Loucy (cell line): ENCODE results near the gene PDGFA.

Experiments
- H2AFZ ChIP-seq: fragments of 200-600 bp; sonication (generic); 2 replicates; pipeline ENCODE4 v1.6.0; 2016; ENCODE audit warnings: antibody characterized with exemption, mild to moderate bottlenecking, low read length, moderate library complexity
- H3F3A ChIP-seq: fragments of 200-600 bp; 2 replicates; pipeline ENCODE4 v1.6.0; 2016; ENCODE audit warnings: antibody characterized with exemption, low read depth, mild to moderate bottlenecking
- H3K27me3 ChIP-seq: fragments of 200-600 bp; sonication (generic); 2 replicates; pipeline ENCODE4 v1.6.1; 2014; ENCODE audit warnings: low read length, mild to moderate bottlenecking; ENCODE audit not compliant: insufficient read depth, poor library complexity, severe bottlenecking
- H3K36me3 ChIP-seq: fragments of 200-600 bp; sonication (generic); 2 replicates; pipeline ENCODE4 v1.6.1; 2016; ENCODE audit warnings: low read length; ENCODE audit not compliant: insufficient read depth
- H3K4me1 ChIP-seq: fragments of 200-600 bp; sonication (generic); 2 replicates; pipeline ENCODE4 v1.5.1; 2014; ENCODE audit warnings: low read length, mild to moderate bottlenecking; ENCODE audit not compliant: insufficient read depth, poor library complexity, severe bottlenecking
- H3K4me2 ChIP-seq: fragments of 200-600 bp; sonication (generic); 2 replicates; pipeline ENCODE4 v1.6.0; 2014; ENCODE audit warnings: antibody characterized with exemption, low read length, low read depth, mild to moderate bottlenecking; ENCODE audit not compliant: poor library complexity, severe bottlenecking
- H3K4me3 ChIP-seq: fragments of 200-600 bp; sonication (generic); 2 replicates; pipeline ENCODE4 v1.5.1; 2014; ENCODE audit warnings: low read length, mild to moderate bottlenecking, mixed read lengths; ENCODE audit not compliant: poor library complexity, severe bottlenecking
- H3K79me2 ChIP-seq: fragments of 200-600 bp; sonication (generic); 2 replicates; pipeline ENCODE4 v1.6.1; 2014; ENCODE audit warnings: low read length; ENCODE audit not compliant: insufficient read depth
- H3K9ac ChIP-seq: fragments of 200-600 bp; sonication (generic); 2 replicates; pipeline ENCODE4 v1.6.0; 2014; ENCODE audit warnings: mild to moderate bottlenecking, low read depth, low read length, moderate library complexity; ENCODE audit not compliant: poor library complexity, severe bottlenecking
- H3K9me2 ChIP-seq: fragments of 200-600 bp; sonication (generic); replicated peaks from 2 replicates; pipeline ENCODE4 v1.6.1; 2016; ENCODE audit warnings: low read depth, low read length, mixed read lengths
- H3K9me3 ChIP-seq: fragments of 200-600 bp; sonication (generic); 2 replicates; pipeline ENCODE4 v1.6.1; 2014; ENCODE audit warnings: mild to moderate bottlenecking, antibody characterized with exemption, low read length, low read depth; ENCODE audit not compliant: insufficient read depth
- H4K20me1 ChIP-seq: fragments of 200-600 bp; sonication (generic); 2 replicates; pipeline ENCODE4 v1.6.0; 2014; ENCODE audit warnings: antibody characterized with exemption, low read length, mild to moderate bottlenecking; ENCODE audit not compliant: insufficient read depth, poor library complexity, severe bottlenecking
- EZH2phosphoT487 ChIP-seq: fragments of 200-600 bp; IDR thresholded peaks from 2 replicates; pipeline ENCODE4 v1.6.1; 2018; ENCODE audit warnings: antibody characterized with exemption, mild to moderate bottlenecking, moderate library complexity, borderline replicate concordance
- TF ChIP-seq, protein P1 (sequence below): fragments of 200-600 bp; sonication (generic); conservative IDR thresholded peaks from 2 replicates; pipeline ENCODE4 v1.5.1; 2014; ENCODE audit warnings: mild to moderate bottlenecking, antibody characterized with exemption, low read length

The PDGFA gene

DNA sequence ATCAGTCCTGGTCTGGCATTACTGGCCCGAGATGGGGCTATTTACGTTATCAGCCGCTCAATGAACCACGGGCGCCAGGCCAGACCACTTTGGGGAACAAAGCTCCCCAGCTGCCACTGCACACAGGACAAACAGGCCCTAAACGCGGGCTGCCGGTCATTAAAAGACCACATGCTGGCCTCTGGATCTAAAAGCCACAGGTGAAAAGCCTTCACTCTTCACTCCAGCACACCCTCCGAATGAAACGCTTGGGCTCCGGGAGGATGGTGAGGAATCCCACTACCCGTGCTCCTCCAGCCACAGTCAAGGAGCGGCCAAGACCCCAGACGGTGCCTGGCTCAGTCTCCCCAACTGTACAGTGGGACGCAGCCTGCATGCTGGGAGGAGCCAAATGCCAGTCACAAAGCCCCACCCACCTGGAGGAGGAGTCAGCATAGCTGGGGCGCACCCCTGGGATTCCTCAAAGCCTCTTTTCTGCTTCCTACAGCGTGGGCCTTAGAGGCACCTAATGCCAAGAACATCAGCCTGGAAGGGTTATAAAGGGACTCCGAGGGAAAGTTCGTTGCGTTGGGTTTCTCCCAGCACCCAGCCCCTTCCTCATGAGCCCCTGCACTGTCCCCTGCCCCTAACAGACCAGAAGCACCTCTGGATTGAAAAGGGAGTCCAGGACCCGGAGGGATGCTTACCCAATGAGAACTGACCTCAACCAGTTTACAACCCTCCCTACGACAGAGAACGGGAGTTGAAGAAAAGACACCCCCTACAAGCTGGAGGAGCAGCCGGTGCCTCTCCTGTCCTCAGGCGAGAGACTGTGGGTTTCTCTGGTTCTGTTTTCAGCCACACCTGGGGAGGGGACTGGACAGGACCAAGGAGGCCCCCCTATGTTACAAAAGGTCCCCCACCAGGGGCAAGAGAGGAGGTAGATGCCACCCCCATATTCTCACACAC, 4.7 kb downstream of the PDGFA start:
- Histone ChIP-seq H3K36me3 (no peaks in the 10 kb centered on the region), H3K4me2 (no peak overlapping the region), H3K27me3 (peaks cover 14% of the 10 kb centered on the region), H3K9ac (no peak overlapping the region), H3K79me2 (no peaks in the 10 kb centered on the region), H3F3A (no peaks in the 10 kb centered on the region), H2AFZ (no peak overlapping the region), H3K9me2 (no peaks in the 10 kb centered on the region), H3K9me3 (no peaks in the 10 kb centered on the region), H3K4me1 (no peaks in the 10 kb centered on the region), H4K20me1 (no peaks in the 10 kb centered on the region), H3K4me3 (no peak overlapping the region)
- no peak for TF ChIP-seq EZH2phosphoT487
- TF ChIP-seq, protein P1, sequence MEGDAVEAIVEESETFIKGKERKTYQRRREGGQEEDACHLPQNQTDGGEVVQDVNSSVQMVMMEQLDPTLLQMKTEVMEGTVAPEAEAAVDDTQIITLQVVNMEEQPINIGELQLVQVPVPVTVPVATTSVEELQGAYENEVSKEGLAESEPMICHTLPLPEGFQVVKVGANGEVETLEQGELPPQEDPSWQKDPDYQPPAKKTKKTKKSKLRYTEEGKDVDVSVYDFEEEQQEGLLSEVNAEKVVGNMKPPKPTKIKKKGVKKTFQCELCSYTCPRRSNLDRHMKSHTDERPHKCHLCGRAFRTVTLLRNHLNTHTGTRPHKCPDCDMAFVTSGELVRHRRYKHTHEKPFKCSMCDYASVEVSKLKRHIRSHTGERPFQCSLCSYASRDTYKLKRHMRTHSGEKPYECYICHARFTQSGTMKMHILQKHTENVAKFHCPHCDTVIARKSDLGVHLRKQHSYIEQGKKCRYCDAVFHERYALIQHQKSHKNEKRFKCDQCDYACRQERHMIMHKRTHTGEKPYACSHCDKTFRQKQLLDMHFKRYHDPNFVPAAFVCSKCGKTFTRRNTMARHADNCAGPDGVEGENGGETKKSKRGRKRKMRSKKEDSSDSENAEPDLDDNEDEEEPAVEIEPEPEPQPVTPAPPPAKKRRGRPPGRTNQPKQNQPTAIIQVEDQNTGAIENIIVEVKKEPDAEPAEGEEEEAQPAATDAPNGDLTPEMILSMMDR: no peak

DNA sequence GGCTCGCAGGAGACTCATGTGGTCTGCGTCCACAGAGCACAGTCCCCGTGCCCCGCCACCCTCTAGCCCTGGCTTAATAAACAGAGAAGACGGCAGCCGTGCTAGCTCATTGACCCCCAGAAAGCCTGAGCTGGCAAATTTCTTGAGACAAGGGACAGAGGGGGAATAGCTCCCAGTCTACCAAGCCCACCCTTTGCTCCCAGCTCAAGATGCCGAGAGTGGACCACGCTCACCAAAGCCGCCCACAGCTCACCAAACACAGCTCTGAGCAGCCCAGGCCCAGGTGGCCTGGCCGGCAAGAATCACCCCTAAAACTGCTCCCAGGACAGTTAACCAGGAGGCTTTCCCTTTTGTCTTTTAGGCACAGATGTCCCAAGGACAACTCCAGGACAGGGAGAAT, 5.4 kb downstream of the PDGFA start:
- Histone ChIP-seq H3K79me2 (no peaks in the 10 kb centered on the region), H3K4me2 (no peak overlapping the region), H3K4me3 (no peak overlapping the region), H3K9me2 (no peaks in the 10 kb centered on the region), H3K9ac (no peak overlapping the region), H4K20me1 (no peaks in the 10 kb centered on the region), H3K36me3 (no peaks in the 10 kb centered on the region), H3K9me3 (no peaks in the 10 kb centered on the region), H3F3A (no peaks in the 10 kb centered on the region), H2AFZ (no peak overlapping the region), H3K27me3 (peaks cover 14% of the 10 kb centered on the region), H3K4me1 (no peaks in the 10 kb centered on the region)
- TF ChIP-seq EZH2phosphoT487: no peak
- TF ChIP-seq, protein P1: no peak

DNA sequence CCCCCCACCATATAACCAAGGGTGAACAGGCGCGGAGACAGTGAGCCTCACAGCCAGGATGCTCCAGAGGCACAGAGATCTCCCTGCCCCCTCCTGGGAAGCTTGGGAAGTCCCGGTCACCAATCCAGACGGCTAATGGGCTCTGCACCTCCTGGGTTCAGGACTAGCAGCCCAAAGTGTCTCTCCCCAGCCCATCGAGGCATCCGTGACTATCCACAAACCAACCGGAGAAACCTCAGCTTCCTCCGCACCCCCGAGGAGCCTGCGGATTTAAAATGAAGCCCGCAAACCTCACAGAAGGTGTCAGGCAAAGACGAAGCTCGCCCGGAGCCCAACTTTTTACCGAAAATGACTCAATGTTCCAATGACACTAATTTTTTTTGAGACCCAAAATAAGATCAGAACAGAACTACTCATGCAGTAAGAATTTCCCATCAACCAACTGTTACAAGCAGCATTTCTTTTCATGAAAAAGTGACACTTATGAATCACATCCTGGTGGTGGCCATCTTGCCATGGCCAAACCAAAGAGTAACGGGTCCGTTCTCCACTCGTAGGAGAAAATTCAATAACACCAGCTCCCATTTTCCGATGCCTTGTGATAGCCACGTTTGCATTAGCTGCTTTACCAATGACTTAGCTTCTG, 6.0 kb downstream of the PDGFA start:
- H3K36me3 ChIP-seq: no peaks in the 10 kb centered on the region
- no peak overlapping the region for H3K9ac ChIP-seq
- H2AFZ ChIP-seq: no peak overlapping the region
- H3K4me3 ChIP-seq: no peak overlapping the region
- H3K4me2 ChIP-seq: no peak overlapping the region
- H4K20me1 ChIP-seq: no peaks in the 10 kb centered on the region
- no peaks in the 10 kb centered on the region for H3F3A ChIP-seq
- TF ChIP-seq, protein P1: no peak
- no peak for TF ChIP-seq EZH2phosphoT487
- no peaks in the 10 kb centered on the region for H3K79me2 ChIP-seq
- no peaks in the 10 kb centered on the region for H3K9me2 ChIP-seq
- H3K4me1 ChIP-seq: no peaks in the 10 kb centered on the region
- no peaks in the 10 kb centered on the region for H3K9me3 ChIP-seq
- H3K27me3 ChIP-seq: peaks cover 11% of the 10 kb centered on the region
